LNCaP clone FGC (cell line): Measurements from ENCODE around the gene SLC6A4.

Experiments used
- DNase-seq: peaks from one replicate; pipeline ENCODE4 v3.0.0-alpha.2; 2011; ENCODE audit warnings: low read depth
- H3K4me3 ChIP-seq: 2 replicates; pipeline ENCODE4 v1.5.1; 2011; ENCODE audit warnings: mild to moderate bottlenecking, low read depth, low read length, control low read depth
- CTCF ChIP-seq: IDR thresholded peaks from 2 replicates; pipeline ENCODE4 v1.5.1; 2012; ENCODE audit warnings: mild to moderate bottlenecking; ENCODE audit not compliant: control insufficient read depth, insufficient read depth; ENCODE audit errors: extremely low read depth

SLC6A4 gene

GRCh38 chr17:30248786-30249185 lies 13.3 kb upstream of the SLC6A4 start:
- no peak for DNase-seq
- no peak overlapping the region for H3K4me3 ChIP-seq
- TF ChIP-seq CTCF, result no peak

GRCh38 chr17:30246460-30246859 lies 11.0 kb upstream of the SLC6A4 start:
- DNase-seq, result no peak
- TF ChIP-seq CTCF, result no peak
- no peak overlapping the region for H3K4me3 ChIP-seq

- H3K4me3 ChIP-seq, result no peak overlapping the region
- no peak for DNase-seq
- no peak for TF ChIP-seq CTCF
Measured at GRCh38 chr17:30244853-30245385, 9.4 kb upstream of the SLC6A4 start.

- DNase-seq, result no peak
- no peak for TF ChIP-seq CTCF
- H3K4me3 ChIP-seq, result no peak overlapping the region
Measured at GRCh38 chr17:30243568-30243967, 8.1 kb upstream of the SLC6A4 start.

- TF ChIP-seq CTCF, result no peak
- DNase-seq, result no peak
- no peak overlapping the region for H3K4me3 ChIP-seq
Measured at GRCh38 chr17:30243002-30243401, 7.5 kb upstream of the SLC6A4 start.

GRCh38 chr17:30241051-30241450 lies 5.6 kb upstream of the SLC6A4 start:
- H3K4me3 ChIP-seq, result no peak overlapping the region
- no peak for TF ChIP-seq CTCF
- no peak for DNase-seq

- no peak overlapping the region for H3K4me3 ChIP-seq
- no peak for DNase-seq
- TF ChIP-seq CTCF, result no peak
Measured at GRCh38 chr17:30240177-30240576, 4.7 kb upstream of the SLC6A4 start.
